Epidermal melanocyte (primary cell): Measurements from ENCODE around the gene RERE.

Experiments used
- DNase-seq: peaks from one replicate; pipeline ENCODE4 v3.0.0; 2011; ENCODE audit warnings: low spot score; ENCODE audit not compliant: insufficient read length

RERE gene

GRCh38 chr1:8409106-8409505 is 408.3 kb downstream of the RERE start:
- peak; percentile 37 for DNase-seq

GRCh38 chr1:8408151-8408839 is 409.1 kb downstream of the RERE start:
- no peak for DNase-seq

GRCh38 chr1:8407652-8408051 is 409.8 kb downstream of the RERE start:
- no peak for DNase-seq

GRCh38 chr1:8406960-8407359 is 410.5 kb downstream of the RERE start:
- DNase-seq, result no peak

GRCh38 chr1:8406011-8406410 is 411.4 kb downstream of the RERE start:
- DNase-seq, result no peak

GRCh38 chr1:8404460-8405370 is 412.7 kb downstream of the RERE start:
- DNase-seq, result peak; percentile 0

- no peak for DNase-seq
Observed at GRCh38 chr1:8402109-8402710, 415.2 kb downstream of the RERE start.

GRCh38 chr1:8398677-8399076 is 418.8 kb downstream of the RERE start:
- DNase-seq, result no peak

- no peak for DNase-seq
Observed at GRCh38 chr1:8398086-8398485, 419.4 kb downstream of the RERE start.

- no peak for DNase-seq
Observed at GRCh38 chr1:8397511-8397910, 419.9 kb downstream of the RERE start.

- no peak for DNase-seq
Observed at GRCh38 chr1:8396786-8397406, 420.5 kb downstream of the RERE start.

GRCh38 chr1:8396083-8396785 is 421.2 kb downstream of the RERE start:
- no peak for DNase-seq

GRCh38 chr1:8395433-8395866 is 422.0 kb downstream of the RERE start:
- DNase-seq, result no peak

GRCh38 chr1:8394456-8395321 is 422.8 kb downstream of the RERE start:
- DNase-seq, result no peak

GRCh38 chr1:8392522-8392921 is 424.9 kb downstream of the RERE start:
- DNase-seq, result no peak

- DNase-seq, result no peak
Observed at GRCh38 chr1:8390707-8391106, 426.7 kb downstream of the RERE start.

GRCh38 chr1:8389958-8390535 is 427.4 kb downstream of the RERE start:
- no peak for DNase-seq

GRCh38 chr1:8388732-8389562 is 428.5 kb downstream of the RERE start:
- DNase-seq, result no peak

- DNase-seq, result no peak
Observed at GRCh38 chr1:8386247-8386646, 431.2 kb downstream of the RERE start.
